Type B pancreatic cell (in vitro differentiated cells): ENCODE measurements around the gene RSBN1. TPM values are rescaled to one million over a fixed set of nuclear protein-coding genes. Genes with fewer than 3 reads are reported as not detected.
A peak's percentile ranks its signal among the peaks of the same experiment; 100 is the strongest.
"Not testable (repeated sequence)": the region's sequence is repeated elsewhere in the genome, so short reads cannot be mapped to it uniquely, and the experiment has no call there.

Experiments used
- DNase-seq: peaks from one replicate; pipeline ENCODE4 v3.0.0; 2021; ENCODE audit warnings: mixed read lengths; ENCODE audit not compliant: unreplicated experiment; ENCODE audit errors: extremely low spot score
- H3K27ac Mint-ChIP-seq: 2 replicates; pipeline ENCODE4 v1.8.0; 2021; ENCODE audit warnings: mild to moderate bottlenecking, mixed read lengths
- H3K27me3 Mint-ChIP-seq: 2 replicates; pipeline ENCODE4 v1.8.0; 2021; ENCODE audit warnings: mixed read lengths
- H3K36me3 Mint-ChIP-seq: 2 replicates; pipeline ENCODE4 v1.8.0; 2021; ENCODE audit warnings: mixed read lengths
- H3K4me1 Mint-ChIP-seq: one replicate; pipeline ENCODE4 v1.8.0; 2021; ENCODE audit warnings: mixed read lengths; ENCODE audit not compliant: unreplicated experiment
- H3K4me3 Mint-ChIP-seq: 2 replicates; pipeline ENCODE4 v1.8.0; 2021; ENCODE audit warnings: mild to moderate bottlenecking, mixed read lengths
- H3K9me3 Mint-ChIP-seq: 2 replicates; pipeline ENCODE4 v1.8.0; 2021; ENCODE audit warnings: mixed read lengths
- total RNA-seq: library from RNA; stranded (reverse); gene quantifications from 2 replicates; pipeline ENCODE4 v1.2.1, GENCODE V29; 2021; ENCODE audit warnings: low replicate concordance
- TF ChIP-seq, protein P1 (sequence below): fragments of 200-600 bp; sonication (generic); conservative IDR thresholded peaks from 2 replicates; pipeline ENCODE4 v1.5.0; 2021; ENCODE audit warnings: antibody characterized with exemption, mild to moderate bottlenecking

The RSBN1 gene
- total RNA-seq, 1 donor from 2014 or later, result 21.2 TPM

DNA sequence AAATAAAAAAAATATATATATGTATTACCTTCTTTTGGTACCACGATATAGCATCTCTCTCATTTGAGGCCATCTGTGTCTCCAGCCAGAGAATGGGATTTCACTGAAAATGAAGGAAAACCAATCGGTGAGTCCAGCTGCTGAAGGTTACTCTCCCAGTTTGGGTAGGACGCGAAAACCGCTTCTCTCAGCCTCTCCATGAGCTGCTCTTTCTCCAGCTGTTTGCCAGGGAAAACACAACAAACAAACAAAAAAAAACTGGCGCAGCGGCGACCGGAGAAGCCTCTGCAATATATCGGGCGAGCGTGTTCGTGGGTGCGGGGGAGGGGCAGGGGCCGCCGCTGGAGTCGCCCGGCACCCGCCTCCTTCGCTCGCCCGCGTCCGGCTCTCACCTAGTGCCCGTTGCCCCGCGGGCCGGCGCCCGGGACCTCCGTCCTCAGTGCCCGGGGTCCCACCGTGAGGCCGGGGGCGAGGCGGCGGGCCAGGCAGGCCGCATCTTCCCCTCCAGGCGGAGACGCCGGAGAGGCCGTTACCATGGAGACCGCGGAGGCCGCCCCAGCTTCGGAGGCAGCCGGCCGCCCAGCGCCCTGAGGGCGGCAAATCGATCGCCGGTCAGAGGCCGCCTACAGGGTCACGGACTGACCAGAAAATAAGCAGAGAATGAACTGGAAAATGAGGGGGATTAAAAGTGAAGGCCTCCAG is 53.5 kb downstream of the RSBN1 start:
- H3K27ac Mint-ChIP-seq, result peak overlapping the region; percentile 92
- H3K9me3 Mint-ChIP-seq, result no peaks in the 10 kb centered on the region
- H3K4me1 Mint-ChIP-seq, result peaks cover 20% of the 10 kb centered on the region

DNA sequence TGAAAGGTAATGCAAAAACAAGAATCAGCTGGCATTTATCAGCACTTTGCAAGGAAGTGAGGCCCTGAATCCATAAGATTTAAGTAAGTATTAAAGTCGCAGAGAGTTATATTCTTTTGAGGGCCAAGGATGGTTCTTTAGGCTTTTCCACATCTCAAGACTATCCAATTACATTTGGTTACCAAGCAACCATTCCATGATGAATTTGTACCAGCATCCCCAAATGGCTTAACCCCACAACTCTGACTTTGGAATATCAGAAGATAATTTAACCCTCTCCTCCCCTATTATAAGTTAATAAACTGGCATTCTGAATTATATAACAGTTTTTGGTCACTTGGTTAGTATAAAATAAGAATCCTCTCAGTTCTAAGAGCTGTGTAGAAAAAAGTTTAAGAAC is 55.8 kb downstream of the RSBN1 start:
- no peaks in the 10 kb centered on the region for H3K9me3 Mint-ChIP-seq
- H3K36me3 Mint-ChIP-seq, result peaks cover 24% of the 10 kb centered on the region
- no peak for DNase-seq
- no peak overlapping the region for H3K27ac Mint-ChIP-seq
- H3K4me3 Mint-ChIP-seq, result peak overlapping the region; percentile 59
- H3K27me3 Mint-ChIP-seq, result no peaks in the 10 kb centered on the region
- TF ChIP-seq, protein P1, sequence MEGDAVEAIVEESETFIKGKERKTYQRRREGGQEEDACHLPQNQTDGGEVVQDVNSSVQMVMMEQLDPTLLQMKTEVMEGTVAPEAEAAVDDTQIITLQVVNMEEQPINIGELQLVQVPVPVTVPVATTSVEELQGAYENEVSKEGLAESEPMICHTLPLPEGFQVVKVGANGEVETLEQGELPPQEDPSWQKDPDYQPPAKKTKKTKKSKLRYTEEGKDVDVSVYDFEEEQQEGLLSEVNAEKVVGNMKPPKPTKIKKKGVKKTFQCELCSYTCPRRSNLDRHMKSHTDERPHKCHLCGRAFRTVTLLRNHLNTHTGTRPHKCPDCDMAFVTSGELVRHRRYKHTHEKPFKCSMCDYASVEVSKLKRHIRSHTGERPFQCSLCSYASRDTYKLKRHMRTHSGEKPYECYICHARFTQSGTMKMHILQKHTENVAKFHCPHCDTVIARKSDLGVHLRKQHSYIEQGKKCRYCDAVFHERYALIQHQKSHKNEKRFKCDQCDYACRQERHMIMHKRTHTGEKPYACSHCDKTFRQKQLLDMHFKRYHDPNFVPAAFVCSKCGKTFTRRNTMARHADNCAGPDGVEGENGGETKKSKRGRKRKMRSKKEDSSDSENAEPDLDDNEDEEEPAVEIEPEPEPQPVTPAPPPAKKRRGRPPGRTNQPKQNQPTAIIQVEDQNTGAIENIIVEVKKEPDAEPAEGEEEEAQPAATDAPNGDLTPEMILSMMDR, result no peak
- peaks cover 20% of the 10 kb centered on the region for H3K4me1 Mint-ChIP-seq

More for the DNA sequence above, 53.5 kb downstream of the RSBN1 start:
- Mint-ChIP-seq H3K4me3 (peak overlapping the region; percentile 95), H3K36me3 (peaks cover 19% of the 10 kb centered on the region), H3K27me3 (no peaks in the 10 kb centered on the region)
- peak; percentile 84 for DNase-seq
- TF ChIP-seq, protein P1, result no peak

DNA sequence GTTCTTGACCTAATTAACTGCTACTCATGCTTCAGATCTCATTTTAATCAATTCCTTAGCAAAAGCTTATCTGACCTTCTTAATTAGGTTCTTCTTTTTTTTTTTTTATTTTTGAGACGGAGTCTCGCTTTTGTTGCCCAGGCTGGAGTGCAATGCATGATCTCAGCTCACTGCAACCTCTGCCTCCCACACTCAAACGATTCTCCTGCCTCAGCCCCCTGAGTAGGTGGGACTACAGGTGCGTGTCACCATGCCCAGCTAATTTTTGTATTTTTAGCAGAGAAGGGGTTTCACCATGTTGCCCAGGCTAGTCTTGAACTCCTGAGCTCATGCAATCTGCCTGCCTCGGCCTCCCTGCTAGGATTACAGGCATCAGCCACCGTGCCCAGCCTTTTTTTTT is 58.9 kb downstream of the RSBN1 start:
- not testable (repeated sequence) for H3K27me3 Mint-ChIP-seq, H3K27ac Mint-ChIP-seq, DNase-seq, H3K9me3 Mint-ChIP-seq, H3K4me3 Mint-ChIP-seq
- peaks cover 12% of the 10 kb centered on the region for H3K4me1 Mint-ChIP-seq
- peaks cover 27% of the 10 kb centered on the region for H3K36me3 Mint-ChIP-seq

DNA sequence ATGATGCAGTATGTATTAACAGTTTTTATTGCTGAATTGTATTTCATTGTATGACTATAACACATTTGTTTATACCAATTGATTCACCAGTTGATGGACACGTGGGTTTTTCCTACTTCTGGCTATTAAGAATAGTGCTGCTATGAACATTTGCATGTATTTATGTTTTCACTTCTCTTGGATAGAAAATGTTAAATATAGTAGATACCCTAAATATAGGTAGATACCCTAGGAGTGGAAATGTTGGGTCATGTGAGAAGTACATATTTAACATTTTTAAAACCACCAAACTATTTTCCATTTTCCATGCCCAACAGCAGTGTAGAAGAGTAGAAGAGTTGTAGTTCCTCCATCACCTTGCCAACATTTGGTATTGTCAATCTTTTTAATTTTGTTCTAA is 60.8 kb downstream of the RSBN1 start:
- Mint-ChIP-seq H3K9me3 (no peaks in the 10 kb centered on the region), H3K4me1 (peaks cover 6% of the 10 kb centered on the region), H3K36me3 (peaks cover 32% of the 10 kb centered on the region), H3K4me3 (no peak overlapping the region), H3K27ac (no peak overlapping the region), H3K27me3 (no peaks in the 10 kb centered on the region)
- DNase-seq, result no peak
- TF ChIP-seq, protein P1, result no peak

DNA sequence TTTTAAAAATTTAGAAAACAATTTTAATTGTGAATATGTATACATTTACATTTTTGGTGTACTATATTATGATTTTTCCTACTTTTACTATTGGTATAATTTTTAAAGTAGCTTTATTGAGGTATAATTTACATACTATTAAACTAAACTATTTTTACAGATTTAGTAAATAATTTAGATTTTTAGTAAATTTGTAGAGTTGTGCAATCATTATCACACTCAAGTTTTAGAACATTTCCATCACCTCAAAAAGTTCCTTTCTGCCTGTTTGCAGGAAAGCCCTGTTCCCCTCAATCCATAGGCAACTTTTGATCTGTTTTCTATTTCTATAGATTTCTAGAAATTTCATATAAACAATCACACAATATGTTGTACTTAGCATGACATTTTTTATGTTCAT is 61.2 kb downstream of the RSBN1 start:
- Mint-ChIP-seq H3K4me1 (peaks cover 2% of the 10 kb centered on the region), H3K4me3 (no peak overlapping the region), H3K27ac (no peak overlapping the region), H3K36me3 (peaks cover 28% of the 10 kb centered on the region), H3K27me3 (no peaks in the 10 kb centered on the region), H3K9me3 (no peaks in the 10 kb centered on the region)
- DNase-seq, result no peak
- TF ChIP-seq, protein P1, result no peak

DNA sequence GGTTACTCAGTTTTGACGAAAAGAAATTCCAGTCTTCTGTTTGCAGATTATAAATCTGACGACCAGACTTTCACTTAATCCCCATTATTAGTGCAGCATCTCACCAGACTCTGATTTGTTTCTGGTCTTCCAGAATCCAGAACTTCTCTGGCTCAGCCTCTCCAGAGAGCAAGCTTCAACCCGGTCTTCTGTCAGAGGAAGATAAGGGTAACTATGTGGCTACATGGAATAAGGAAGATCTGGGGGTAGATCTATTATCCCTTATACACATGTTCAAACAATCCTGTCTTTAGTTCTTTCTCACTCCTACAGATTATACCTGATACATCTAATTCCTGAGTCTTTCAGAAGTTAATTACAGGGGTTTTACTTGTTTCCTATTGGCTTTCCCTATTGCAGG is 62.9 kb downstream of the RSBN1 start:
- Mint-ChIP-seq H3K36me3 (peaks cover 23% of the 10 kb centered on the region), H3K4me1 (no peaks in the 10 kb centered on the region), H3K27me3 (no peaks in the 10 kb centered on the region), H3K27ac (no peak overlapping the region), H3K4me3 (no peak overlapping the region), H3K9me3 (no peaks in the 10 kb centered on the region)
- DNase-seq, result no peak
- TF ChIP-seq, protein P1, result no peak
